G401 (cell line): ENCODE measurements around the gene TMEM25. TPM values are rescaled to one million over a fixed set of nuclear protein-coding genes. Genes with fewer than 3 reads are reported as not detected.
"Not testable (repeated sequence)": the region's sequence is repeated elsewhere in the genome, so short reads cannot be mapped to it uniquely, and the experiment has no call there.

Source experiments
- DNase-seq: peaks from one replicate; pipeline ENCODE4 v3.0.0-alpha.2; 2015; ENCODE audit warnings: low spot score
- in situ Hi-C: cut with HindIII; loops from 2 replicates; pipeline ENCODE4 v1.10.0; 2016; ENCODE audit warnings: low sequenced_read_pairs, mixed read lengths
- total RNA-seq: library from RNA; depleted of rRNA; stranded (reverse); fragments of >200 nt; shearing (Covaris generic); gene quantifications from 2 replicates; pipeline ENCODE4 v1.2.3, GENCODE V29; 2014; rRNA removed

Gene TMEM25
- 22.0 and 23.1 TPM in 2 replicates for total RNA-seq

DNA sequence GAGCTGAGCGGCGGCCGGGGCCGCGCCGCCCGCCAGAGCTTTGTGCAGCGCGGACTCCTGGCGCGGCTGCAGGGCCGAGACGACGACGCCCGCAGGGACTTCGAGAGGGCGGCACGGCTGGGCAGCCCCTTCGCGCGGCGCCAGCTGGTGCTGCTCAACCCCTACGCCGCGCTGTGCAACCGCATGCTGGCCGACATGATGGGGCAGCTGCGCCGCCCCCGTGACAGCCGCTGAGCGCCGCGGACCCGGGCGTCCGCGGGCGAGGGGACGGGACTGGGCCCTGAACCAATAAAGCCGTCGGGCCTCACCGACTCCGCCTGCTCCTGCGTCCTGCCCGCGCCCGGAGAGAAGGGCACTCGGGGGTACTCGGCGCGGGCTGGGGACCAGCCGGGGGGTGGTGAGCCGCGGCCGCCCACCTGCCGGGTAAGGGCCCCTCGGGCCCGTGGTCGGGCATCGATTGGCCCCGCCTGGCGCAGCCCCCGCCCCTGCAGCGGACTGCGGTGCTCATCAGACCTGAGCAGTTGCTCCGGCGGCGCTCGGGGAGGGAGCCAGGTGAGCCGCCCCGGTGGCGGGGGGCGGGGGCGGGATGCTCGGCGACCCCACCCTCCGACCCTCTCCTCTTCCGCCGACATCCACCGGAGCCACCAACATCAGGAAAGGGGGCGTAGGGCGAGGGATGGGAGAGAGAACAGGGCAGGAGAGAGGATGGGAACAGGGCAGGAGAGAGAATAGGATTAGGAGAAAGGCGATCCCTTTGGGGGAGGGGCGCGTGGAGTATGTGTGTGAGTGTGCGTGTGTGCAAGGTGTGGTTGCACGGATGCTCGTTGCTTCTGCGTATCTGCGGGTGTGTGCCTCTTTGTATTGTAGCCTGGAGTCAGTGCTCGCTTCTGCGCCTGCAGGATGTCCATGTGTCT lies at the start of gene TMEM25:
TSS of gene TMEM25 (plus strand) at position 510 of the 914 bp plus-strand sequence. CDS start 610 bp downstream, outside the sequence.
- in situ Hi-C loops: no loop called here
- DNase-seq: peak; percentile 75

- DNase-seq, in situ Hi-C loops: not testable (repeated sequence)
These were observed 49.8 kb upstream of the TMEM25 start for GRCh38 chr11:118481238-118481637.

DNA sequence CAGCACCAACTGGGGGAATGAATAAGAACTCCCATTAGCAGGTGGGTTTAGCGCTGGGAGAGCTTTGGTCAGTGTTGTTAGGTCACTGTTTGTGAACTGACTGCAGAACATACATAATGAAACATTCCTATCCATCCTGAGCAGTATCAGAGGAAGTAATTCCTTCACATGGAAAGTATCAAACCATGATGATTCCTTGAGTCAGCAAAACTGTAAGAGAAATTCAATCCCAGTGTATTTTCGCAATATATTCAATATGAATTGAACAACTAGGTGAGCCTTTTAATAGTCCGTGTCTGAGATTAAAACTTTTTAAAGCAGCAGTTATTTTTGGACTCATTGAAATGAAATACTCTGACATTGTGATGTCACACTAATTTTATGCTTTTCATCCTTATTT lies 46.6 kb upstream of the TMEM25 start:
- no peak for DNase-seq
- in situ Hi-C loops: no loop called here

GRCh38 chr11:118485273-118485672 lies 45.7 kb upstream of the TMEM25 start:
- no peak for DNase-seq
- in situ Hi-C loops: no loop called here

DNA sequence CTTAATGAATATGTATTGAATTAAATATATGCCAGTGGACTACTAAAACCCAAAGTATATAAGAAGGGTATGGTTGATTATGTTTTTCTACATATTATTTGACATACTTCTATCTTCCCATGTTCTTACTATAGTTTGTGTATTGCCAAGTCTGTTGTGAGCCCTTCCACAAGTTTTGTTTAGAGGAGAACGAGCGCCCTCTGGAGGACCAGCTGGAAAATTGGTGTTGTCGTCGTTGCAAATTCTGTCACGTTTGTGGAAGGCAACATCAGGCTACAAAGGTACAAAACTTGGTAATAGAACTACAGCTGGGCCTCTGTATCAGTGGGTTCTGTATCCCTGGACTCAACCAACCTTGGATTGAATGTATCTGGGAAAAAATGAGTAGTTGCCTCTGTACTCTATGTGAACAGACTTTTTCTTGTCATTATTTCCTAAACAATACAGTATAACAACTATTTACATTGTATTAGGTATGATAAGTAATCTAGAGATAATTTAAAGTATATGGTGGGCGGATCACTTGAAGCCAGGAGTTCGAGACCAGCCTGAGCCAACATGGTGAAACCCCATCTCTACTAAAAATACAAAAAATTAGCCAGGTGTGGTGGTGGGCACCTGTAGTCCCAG lies 42.4 kb upstream of the TMEM25 start:
- in situ Hi-C loops: no loop called here
- peak; percentile 87 for DNase-seq

DNA sequence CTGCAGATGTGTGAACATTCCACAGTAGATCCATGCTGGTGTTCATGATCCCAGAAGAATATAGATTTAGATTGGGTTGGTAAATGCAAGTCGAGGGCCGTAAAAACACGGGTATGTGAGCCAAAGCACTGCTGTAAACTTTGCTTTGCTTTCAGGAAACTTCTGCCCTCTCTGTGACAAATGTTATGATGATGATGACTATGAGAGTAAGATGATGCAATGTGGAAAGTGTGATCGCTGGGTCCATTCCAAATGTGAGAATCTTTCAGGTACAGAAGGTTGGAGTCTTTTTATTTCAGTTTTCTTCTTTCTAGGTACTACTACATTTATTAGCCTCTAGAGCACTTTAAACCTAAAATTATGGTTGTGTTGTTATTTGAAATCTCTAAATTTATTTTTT lies 40.0 kb upstream of the TMEM25 start:
- in situ Hi-C loops: no loop called here
- DNase-seq: no peak

DNA sequence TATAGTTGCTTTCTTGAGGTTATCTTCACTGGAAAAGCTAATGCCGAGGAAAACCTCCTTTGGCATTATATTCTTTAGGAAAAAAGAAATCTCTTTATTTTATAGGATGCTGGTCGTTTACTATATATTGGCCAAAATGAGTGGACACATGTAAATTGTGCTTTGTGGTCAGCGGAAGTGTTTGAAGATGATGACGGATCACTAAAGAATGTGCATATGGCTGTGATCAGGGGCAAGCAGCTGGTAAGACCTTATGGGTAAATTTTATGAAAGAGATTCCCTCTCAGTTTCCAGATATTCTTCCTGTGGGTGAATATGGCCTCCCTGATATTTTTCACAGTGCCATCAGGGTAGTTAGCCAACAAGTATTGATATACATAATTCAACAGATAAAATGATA lies 33.2 kb upstream of the TMEM25 start:
- no peak for DNase-seq
- in situ Hi-C loops: no loop called here

DNA sequence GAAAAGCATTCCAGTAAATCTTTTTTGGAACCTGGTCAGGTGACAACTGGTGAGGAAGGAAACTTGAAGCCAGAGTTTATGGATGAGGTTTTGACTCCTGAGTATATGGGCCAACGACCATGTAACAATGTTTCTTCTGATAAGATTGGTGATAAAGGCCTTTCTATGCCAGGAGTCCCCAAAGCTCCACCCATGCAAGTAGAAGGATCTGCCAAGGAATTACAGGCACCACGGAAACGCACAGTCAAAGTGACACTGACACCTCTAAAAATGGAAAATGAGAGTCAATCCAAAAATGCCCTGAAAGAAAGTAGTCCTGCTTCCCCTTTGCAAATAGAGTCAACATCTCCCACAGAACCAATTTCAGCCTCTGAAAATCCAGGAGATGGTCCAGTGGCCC lies 27.8 kb upstream of the TMEM25 start:
- DNase-seq: no peak
- in situ Hi-C loops: no loop called here

DNA sequence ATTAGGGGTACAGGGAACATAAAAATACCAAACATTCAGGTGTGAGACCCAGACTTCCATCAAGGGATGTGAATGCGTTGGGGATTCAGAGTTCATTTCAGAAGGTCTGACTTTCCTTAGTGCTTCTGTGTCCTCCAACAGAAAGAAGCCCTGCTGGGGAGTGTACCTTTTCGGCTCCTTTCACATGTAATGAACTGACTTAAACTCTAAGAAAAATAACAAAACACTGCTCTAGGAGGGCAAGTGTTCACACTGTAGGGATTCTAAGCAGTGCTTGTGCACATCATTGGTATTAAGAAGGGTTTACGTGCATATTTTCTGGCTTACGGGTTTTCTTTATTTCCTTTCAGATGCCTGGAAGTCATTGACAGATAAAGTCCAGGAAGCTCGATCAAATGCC lies 19.4 kb upstream of the TMEM25 start:
- DNase-seq: no peak
- in situ Hi-C loops: no loop called here

- in situ Hi-C loops: no loop called here
- no peak for DNase-seq
These were observed 16.9 kb upstream of the TMEM25 start for GRCh38 chr11:118514103-118514502.

DNA sequence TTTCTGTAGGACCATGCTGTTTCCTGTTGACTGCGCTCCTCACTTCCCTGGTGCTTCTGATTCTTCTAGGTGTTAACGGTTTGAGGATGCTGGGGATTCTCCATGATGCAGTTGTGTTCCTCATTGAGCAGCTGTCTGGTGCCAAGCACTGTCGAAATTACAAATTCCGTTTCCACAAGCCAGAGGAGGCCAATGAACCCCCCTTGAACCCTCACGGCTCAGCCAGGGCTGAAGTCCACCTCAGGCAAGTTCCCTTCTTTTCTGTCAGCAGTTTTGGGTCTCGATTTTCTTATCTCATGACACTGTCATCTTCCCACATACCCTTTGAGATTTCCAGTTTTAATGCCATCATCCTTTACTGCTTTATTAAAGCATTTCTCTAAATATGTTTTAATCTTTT lies 11.4 kb upstream of the TMEM25 start:
- in situ Hi-C loops: no loop called here
- DNase-seq: no peak

- no peak for DNase-seq
- in situ Hi-C loops: no loop called here
These were observed 9.1 kb upstream of the TMEM25 start for GRCh38 chr11:118521892-118522311.

GRCh38 chr11:118522571-118523072 lies 8.4 kb upstream of the TMEM25 start:
- DNase-seq: peak; percentile 40

GRCh38 chr11:118524356-118524755 lies 6.6 kb upstream of the TMEM25 start:
- no peak for DNase-seq
- in situ Hi-C loops: no loop called here

More at GRCh38 chr11:118522571-118523072, 8.4 kb upstream of the TMEM25 start:
- in situ Hi-C loops: no loop called here

DNA sequence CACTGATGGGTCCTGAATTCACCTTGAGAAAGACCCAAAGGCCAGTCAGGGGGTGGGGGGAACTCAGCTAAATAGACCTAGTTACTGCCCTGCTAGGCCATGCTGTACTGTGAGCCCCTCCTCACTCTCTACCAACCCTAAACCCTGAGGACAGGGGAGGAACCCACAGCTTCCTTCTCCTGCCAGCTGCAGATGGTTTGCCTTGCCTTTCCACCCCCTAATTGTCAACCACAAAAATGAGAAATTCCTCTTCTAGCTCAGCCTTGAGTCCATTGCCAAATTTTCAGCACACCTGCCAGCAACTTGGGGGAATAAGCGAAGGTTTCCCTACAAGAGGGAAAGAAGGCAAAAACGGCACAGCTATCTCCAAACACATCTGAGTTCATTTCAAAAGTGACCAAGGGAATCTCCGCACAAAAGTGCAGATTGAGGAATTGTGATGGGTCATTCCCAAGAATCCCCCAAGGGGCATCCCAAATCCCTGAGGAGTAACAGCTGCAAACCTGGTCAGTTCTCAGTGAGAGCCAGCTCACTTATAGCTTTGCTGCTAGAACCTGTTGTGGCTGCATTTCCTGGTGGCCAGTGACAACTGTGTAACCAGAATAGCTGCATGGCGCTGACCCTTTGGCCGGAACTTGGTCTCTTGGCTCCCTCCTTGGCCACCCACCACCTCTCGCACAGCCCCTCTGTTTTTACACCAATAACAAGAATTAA lies 6.1 kb upstream of the TMEM25 start:
- in situ Hi-C loops: loop anchor here (5.0 kb wide), 1 partner anchor 52 kb away; no protein-coding TSS in a partner anchor
- no peak for DNase-seq

DNA sequence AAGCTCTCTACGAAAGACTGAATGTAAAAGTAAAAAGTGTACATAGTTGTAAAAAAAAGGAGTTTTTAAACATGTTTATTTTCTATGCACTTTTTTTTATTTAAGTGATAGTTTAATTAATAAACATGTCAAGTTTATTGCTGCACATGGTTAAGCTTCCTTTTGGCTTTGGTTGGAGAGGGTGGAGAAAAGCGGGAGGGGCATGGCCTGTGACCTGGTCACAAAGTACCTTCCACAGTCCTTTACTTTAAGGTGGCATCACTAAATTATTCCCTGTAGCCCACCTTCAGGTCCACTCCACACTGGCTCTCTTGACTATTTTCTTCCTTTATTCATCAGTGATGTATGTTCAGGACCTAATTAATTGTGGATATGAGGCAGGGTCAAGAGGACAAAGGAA lies 4.3 kb upstream of the TMEM25 start:
- in situ Hi-C loops: loop anchor here (5.0 kb wide), 1 partner anchor 51 kb away; no protein-coding TSS in a partner anchor

GRCh38 chr11:118527109-118527508 lies 3.9 kb upstream of the TMEM25 start, which contains the start of gene TTC36:
TTC36 (plus strand) TSS chr11:118527474; CDS start chr11:118527495, 21 bp downstream.
- in situ Hi-C loops: loop anchor here (5.0 kb wide), 1 partner anchor 50 kb away; no protein-coding TSS in a partner anchor
- no peak for DNase-seq

More for the DNA sequence above, 4.3 kb upstream of the TMEM25 start:
- no peak for DNase-seq

GRCh38 chr11:118528511-118528910 lies 2.5 kb upstream of the TMEM25 start:
- no peak for DNase-seq
- in situ Hi-C loops: loop anchor here (5.0 kb wide), 1 partner anchor 49 kb away; no protein-coding TSS in a partner anchor

- in situ Hi-C loops: loop anchor here (5.0 kb wide), 1 partner anchor 48 kb away; no protein-coding TSS in a partner anchor
- no peak for DNase-seq
These were observed 1.3 kb upstream of the TMEM25 start for GRCh38 chr11:118529584-118530175.
